Measurements from ENCODE around the gene HBA1.

- TF ChIP-seq POLR2A (IDR thresholded peaks at IDR 0.05; ENCODE audit: low read length), result peak; percentile 58
- peak; percentile 54 for TF ChIP-seq GATA1 (IDR thresholded peaks at IDR 0.05; ENCODE audit: low read depth, low read length)
Measured at GRCh38 chr16:143047-143446, 33.4 kb upstream of the HBA1 start.

All from erythroblast (primary cell).